GM21390 (cell line): ENCODE measurements around the gene PNPT1.
A peak's percentile ranks its signal among the peaks of the same experiment; 100 is the strongest.

ENCODE experiments used
- ATAC-seq: cut with Tn5 transposase; IDR thresholded peaks from one replicate; pipeline ENCODE4 v1.9.1; 2021; ENCODE audit not compliant: unreplicated experiment

The PNPT1 gene

GRCh38 chr2:55672630-55673029 lies 21.0 kb downstream of the PNPT1 start:
- no peak for ATAC-seq

GRCh38 chr2:55668956-55669355 lies 24.7 kb downstream of the PNPT1 start:
- ATAC-seq: no peak

GRCh38 chr2:55653255-55653654 lies 40.4 kb downstream of the PNPT1 start:
- no peak for ATAC-seq

GRCh38 chr2:55649211-55649610 lies 44.4 kb downstream of the PNPT1 start:
- ATAC-seq: no peak

- no peak for ATAC-seq
Observed at GRCh38 chr2:55636831-55637230, 56.8 kb downstream of the PNPT1 start.

- no peak for ATAC-seq
Observed at GRCh38 chr2:55628931-55629330, 64.7 kb downstream of the PNPT1 start.

- no peak for ATAC-seq
Observed at GRCh38 chr2:55627915-55628314, 65.7 kb downstream of the PNPT1 start.

GRCh38 chr2:55621802-55622201 lies 71.8 kb downstream of the PNPT1 start:
- ATAC-seq: no peak

GRCh38 chr2:55620123-55620779 lies 73.4 kb downstream of the PNPT1 start:
- no peak for ATAC-seq

GRCh38 chr2:55618275-55619055 lies 75.2 kb downstream of the PNPT1 start:
- ATAC-seq: peak; percentile 43

- ATAC-seq: no peak
Observed at GRCh38 chr2:55618025-55618274, 75.7 kb downstream of the PNPT1 start.

GRCh38 chr2:55617175-55618024 lies 76.2 kb downstream of the PNPT1 start, which contains the start of gene PPP4R3B:
TSS of gene PPP4R3B (minus strand) at chr2:55617622. CDS start at chr2:55617285, 337 bp downstream.
- ATAC-seq: peak; percentile 81

GRCh38 chr2:55616551-55617174 lies 77.0 kb downstream of the PNPT1 start:
- peak; percentile 21 for ATAC-seq

GRCh38 chr2:55611997-55612396 lies 81.6 kb downstream of the PNPT1 start:
- no peak for ATAC-seq

GRCh38 chr2:55610954-55611743 lies 82.5 kb downstream of the PNPT1 start:
- no peak for ATAC-seq

- no peak for ATAC-seq
Observed at GRCh38 chr2:55609938-55610578, 83.6 kb downstream of the PNPT1 start.

GRCh38 chr2:55609193-55609794 lies 84.3 kb downstream of the PNPT1 start:
- no peak for ATAC-seq

- ATAC-seq: no peak
Observed at GRCh38 chr2:55607717-55608116, 85.9 kb downstream of the PNPT1 start.

GRCh38 chr2:55604027-55604565 lies 89.5 kb downstream of the PNPT1 start:
- ATAC-seq: no peak
